Naive thymus-derived CD4-positive, alpha-beta T cell (primary cell): ENCODE results near the gene RAC3. TPM values are rescaled to one million over a fixed set of nuclear protein-coding genes. Genes with fewer than 3 reads are reported as not detected.

Experiments used
- ATAC-seq: fragments of 150-1000 bp; cut with Tn5 transposase; 2 replicates; pipeline ENCODE4 v1.10.0; 2021; ENCODE audit warnings: mild to moderate bottlenecking, moderate library complexity
- CTCF ChIA-PET: fragments of 350-600 bp; sonication (Branson Sonifier 250); formaldehyde crosslinking; loops from one replicate; lab custom pipeline; 2021; ENCODE audit warnings: antibody characterized with exemption; lab: Charles Lee
- POLR2A ChIA-PET: fragments of 350-600 bp; sonication (Branson Sonifier 250); formaldehyde crosslinking; loops from one replicate; lab custom pipeline; 2021; ENCODE audit warnings: antibody characterized with exemption, inconsistent platforms; lab: Charles Lee
- DNase-seq, 9 donors: peaks; one replicate each; pipeline versions ENCODE4 v3.0.0 to v3.0.0-alpha.2; 2020 to 2022; ENCODE audit warnings: mixed read lengths in 1 of 9
- H3K27ac ChIP-seq: one replicate; pipeline ENCODE4 v1.7.0; 2013; ENCODE audit warnings: mild to moderate bottlenecking, low read depth, low read length, moderate library complexity
- H3K27me3 ChIP-seq, 2 donors: one replicate each; pipeline ENCODE4 v1.7.0; 2013; ENCODE audit warnings: low read length in 2 of 2, mild to moderate bottlenecking in 2 of 2, moderate library complexity in 2 of 2; ENCODE audit not compliant: control insufficient read depth in 2 of 2, insufficient read depth in 2 of 2
- H3K36me3 ChIP-seq, 3 experiments: 1 replicate in 2 of 3; 2 replicates in 1 of 3; pipeline ENCODE4 v1.7.0; 2013; ENCODE audit warnings: low read length in 3 of 3, mild to moderate bottlenecking in 3 of 3, moderate library complexity in 1 of 3; ENCODE audit not compliant: insufficient read depth in 3 of 3, control insufficient read depth in 2 of 3
- H3K4me1 ChIP-seq, 2 donors: one replicate each; pipeline ENCODE4 v1.7.0; 2013; ENCODE audit warnings: low read length in 2 of 2, mild to moderate bottlenecking in 2 of 2, moderate library complexity in 1 of 2; ENCODE audit not compliant: control insufficient read depth in 2 of 2, insufficient read depth in 2 of 2
- H3K4me3 ChIP-seq: 2 replicates; pipeline ENCODE4 v1.7.0; 2013; ENCODE audit warnings: mild to moderate bottlenecking, low read length
- H3K9me3 ChIP-seq, 3 experiments: 1 replicate in 2 of 3; 2 replicates in 1 of 3; pipeline ENCODE4 v1.7.0; 2013; ENCODE audit warnings: low read length in 3 of 3; ENCODE audit not compliant: control insufficient read depth in 2 of 3
- H3K27ac Mint-ChIP-seq, 9 donors: one replicate each; pipeline ENCODE4 v1.8.0; 2020 to 2022; ENCODE audit warnings: mixed read lengths in 9 of 9, mild to moderate bottlenecking in 8 of 9, moderate library complexity in 5 of 9, inconsistent platforms in 2 of 9
- H3K27me3 Mint-ChIP-seq, 5 donors: one replicate each; pipeline ENCODE4 v1.8.0; 2021 to 2022; ENCODE audit warnings: mixed read lengths in 5 of 5, mild to moderate bottlenecking in 1 of 5
- H3K36me3 Mint-ChIP-seq, 5 donors: one replicate each; pipeline ENCODE4 v1.8.0; 2020 to 2022; ENCODE audit warnings: mixed read lengths in 5 of 5, mild to moderate bottlenecking in 3 of 5, inconsistent platforms in 1 of 5
- H3K4me1 Mint-ChIP-seq, 7 donors: one replicate each; pipeline ENCODE4 v1.8.0; 2020 to 2022; ENCODE audit warnings: mixed read lengths in 7 of 7, mild to moderate bottlenecking in 3 of 7, inconsistent platforms in 1 of 7
- H3K4me3 Mint-ChIP-seq, 10 donors: one replicate each; pipeline ENCODE4 v1.8.0; 2020 to 2022; ENCODE audit warnings: mild to moderate bottlenecking in 10 of 10, mixed read lengths in 10 of 10, moderate library complexity in 6 of 10, inconsistent platforms in 2 of 10
- H3K9me3 Mint-ChIP-seq, 11 donors: one replicate each; pipeline ENCODE4 v1.8.0; 2020 to 2022; ENCODE audit warnings: mixed read lengths in 11 of 11, mild to moderate bottlenecking in 4 of 11, inconsistent platforms in 1 of 11, moderate library complexity in 1 of 11
- intact Hi-C, 2 donors: fragments of 100-400 bp; cut with micrococcal nuclease; formaldehyde crosslinking; loops; one replicate each; pipeline ENCODE4 v1.15.1; 2023
- polyA plus RNA-seq, 2 donors: library from polyadenylated mRNA; unstranded; fragments of 300-500 nt; fragmentation: Illumina TruSeq; gene quantifications; one replicate each; pipeline ENCODE4 v1.2.3, GENCODE V29; 2021
- total RNA-seq, 6 experiments: library from RNA in 5 of 6; stranded (reverse) in 5 of 6; gene quantifications; 1 replicate in 5 of 6; 2 replicates in 1 of 6; pipeline ENCODE4 v1.2.3 and lab custom pipeline; 2021 to 2026

Gene RAC3
- total and polyA plus RNA-seq, 7 experiments from 2014 or later: 1.3 to 8.5 (median 2.1) TPM; not detected in 2

- no peaks in the 10 kb centered on the region for H3K9me3 ChIP-seq
- ChIA-PET POLR2A (interaction anchor here (5.8 kb wide), 1 partner anchor 122 kb away, joined by 29 read pairs; no protein-coding TSS in a partner anchor), CTCF (no interaction called here)
- ATAC-seq (peak; percentile 31), DNase-seq (peak in 3 of 9 donors; percentile 25 to 61 (median 32))
- peaks cover 0 to 2% (median 0%) of the 10 kb centered on the region in 11 donors for H3K9me3 Mint-ChIP-seq
- no peak overlapping the region for H3K27ac ChIP-seq
- peak overlapping the region in 1 of 9 donors; percentile 5 for H3K27ac Mint-ChIP-seq
- peaks cover 14 to 17% of the 10 kb centered on the region in 2 donors for H3K4me1 ChIP-seq
- no peak overlapping the region for H3K4me3 ChIP-seq
- no peaks in the 10 kb centered on the region for H3K27me3 ChIP-seq
- intact Hi-C loops: loop anchor here (2.0 to 10.0 kb wide), 5 partner anchors 63 to 423 kb away; partner anchors contain the start of genes ARL16 (in 1 of the 2), CYBC1 (in 1 of the 2), FASN (in 1 of the 2) and HGS (in 1 of the 2)
- H3K36me3 ChIP-seq: peaks cover 0 to 12% (median 0%) of the 10 kb centered on the region in 3 experiments
- H3K4me1 Mint-ChIP-seq: peaks cover 11 to 24% (median 15%) of the 10 kb centered on the region in 7 donors
- peak overlapping the region; percentile 13 to 74 (median 40) for H3K4me3 Mint-ChIP-seq
- H3K27me3 Mint-ChIP-seq: no peaks in the 10 kb centered on the region
- peaks cover 0 to 10% (median 6%) of the 10 kb centered on the region in 5 donors for H3K36me3 Mint-ChIP-seq
Measured at GRCh38 chr17:82031885-82032627, 578 bp downstream of the RAC3 start.

GRCh38 chr17:82033359-82034085 lies 2.0 kb downstream of the RAC3 start:
- Mint-ChIP-seq H3K27ac (no peak overlapping the region), H3K36me3 (peaks cover 0 to 11% (median 6%) of the 10 kb centered on the region in 5 donors), H3K4me1 (peaks cover 14 to 30% (median 19%) of the 10 kb centered on the region in 7 donors), H3K9me3 (peaks cover 0 to 2% (median 0%) of the 10 kb centered on the region in 11 donors), H3K4me3 (peak overlapping the region in 4 of 10 donors; percentile 29 to 74 (median 52)), H3K27me3 (no peaks in the 10 kb centered on the region)
- DNase-seq: no peak
- ATAC-seq: no peak
- ChIA-PET POLR2A (interaction anchor here (0.7 kb wide), 1 partner anchor 20 kb away, joined by 5 read pairs; no protein-coding TSS in a partner anchor), CTCF (no interaction called here)
- H3K4me1 ChIP-seq: peaks cover 14 to 17% of the 10 kb centered on the region in 2 donors
- H3K9me3 ChIP-seq: no peaks in the 10 kb centered on the region
- intact Hi-C loops: loop anchor here (10.0 kb wide), 4 partner anchors 61 to 421 kb away; partner anchors contain the start of genes ARL16 (in 1 of the 2), CYBC1 (in 1 of the 2), FASN (in 1 of the 2) and HGS (in 1 of the 2)
- no peak overlapping the region for H3K27ac ChIP-seq
- no peak overlapping the region for H3K4me3 ChIP-seq
- peaks cover 0 to 6% (median 0%) of the 10 kb centered on the region in 3 experiments for H3K36me3 ChIP-seq
- H3K27me3 ChIP-seq: no peaks in the 10 kb centered on the region

- H3K36me3 ChIP-seq: peaks cover 0 to 6% (median 0%) of the 10 kb centered on the region in 3 experiments
- ChIA-PET POLR2A (interaction anchor here (3.1 kb wide), 1 partner anchor 8 kb away, joined by 10 read pairs; no protein-coding TSS in a partner anchor), CTCF (interaction anchor here (0.6 to 1.3 kb wide), 3 partner anchors 22 to 123 kb away, joined by 3 to 4 read pairs (median 3); no protein-coding TSS in a partner anchor)
- H3K4me3 Mint-ChIP-seq: peak overlapping the region in 7 of 10 donors; percentile 33 to 94 (median 82)
- no peak overlapping the region for H3K4me3 ChIP-seq
- no peaks in the 10 kb centered on the region for H3K9me3 ChIP-seq
- H3K27me3 ChIP-seq: no peaks in the 10 kb centered on the region
- ATAC-seq (no peak), DNase-seq (no peak)
- H3K9me3 Mint-ChIP-seq: peaks cover 0 to 2% (median 0%) of the 10 kb centered on the region in 11 donors
- intact Hi-C loops: loop anchor here (5.0 to 10.0 kb wide), 5 partner anchors 60 to 420 kb away; partner anchors contain the start of genes ARL16 (in 1 of the 2), CYBC1 (in 1 of the 2), FASN (in 1 of the 2) and HGS (in 1 of the 2)
- H3K27ac ChIP-seq: no peak overlapping the region
- H3K27ac Mint-ChIP-seq: peak overlapping the region in 4 of 9 donors; percentile 50 to 86 (median 66)
- H3K4me1 ChIP-seq: peaks cover 14 to 16% of the 10 kb centered on the region in 2 donors
- H3K36me3 Mint-ChIP-seq: peaks cover 0 to 10% (median 6%) of the 10 kb centered on the region in 5 donors
- H3K27me3 Mint-ChIP-seq: no peaks in the 10 kb centered on the region
- H3K4me1 Mint-ChIP-seq: peaks cover 14 to 36% (median 24%) of the 10 kb centered on the region in 7 donors
Measured at GRCh38 chr17:82034371-82035011, 3.0 kb downstream of the RAC3 start.

- CTCF ChIA-PET: interaction anchor here (1.0 to 1.3 kb wide), 3 partner anchors 76 to 122 kb away, joined by 3 to 4 read pairs (median 4); no protein-coding TSS in a partner anchor
- intact Hi-C loops: loop anchor here (5.0 to 10.0 kb wide), 5 partner anchors 59 to 419 kb away; partner anchors contain the start of genes ARL16 (in 1 of the 2), CYBC1 (in 1 of the 2), FASN (in 1 of the 2) and HGS (in 1 of the 2)
- DNase-seq: no peak
- POLR2A ChIA-PET: interaction anchor here (1.5 to 3.1 kb wide), 3 partner anchors 9 to 71 kb away, joined by 3 to 10 read pairs (median 3); no protein-coding TSS in a partner anchor
- H3K27me3 ChIP-seq: no peaks in the 10 kb centered on the region
- peaks cover 7% of the 10 kb centered on the region in 2 donors for H3K4me1 ChIP-seq
- H3K9me3 ChIP-seq: no peaks in the 10 kb centered on the region
- H3K27ac ChIP-seq: no peak overlapping the region
- H3K4me3 Mint-ChIP-seq: peak overlapping the region; percentile 53 to 94 (median 82)
- peaks cover 0 to 6% (median 0%) of the 10 kb centered on the region in 3 experiments for H3K36me3 ChIP-seq
- ATAC-seq: no peak
- H3K9me3 Mint-ChIP-seq: peaks cover 0 to 1% (median 0%) of the 10 kb centered on the region in 11 donors
- peak overlapping the region in 8 of 9 donors; percentile 7 to 86 (median 58) for H3K27ac Mint-ChIP-seq
- peaks cover 14 to 31% (median 24%) of the 10 kb centered on the region in 7 donors for H3K4me1 Mint-ChIP-seq
- no peaks in the 10 kb centered on the region for H3K27me3 Mint-ChIP-seq
- H3K4me3 ChIP-seq: no peak overlapping the region
- peaks cover 0 to 7% (median 6%) of the 10 kb centered on the region in 5 donors for H3K36me3 Mint-ChIP-seq
Measured at GRCh38 chr17:82035488-82035887, 4.0 kb downstream of the RAC3 start.

GRCh38 chr17:82035956-82036633 lies 4.6 kb downstream of the RAC3 start:
- Mint-ChIP-seq H3K27ac (peak overlapping the region in 5 of 9 donors; percentile 33 to 82 (median 62)), H3K4me3 (peak overlapping the region; percentile 59 to 94 (median 86)), H3K27me3 (no peaks in the 10 kb centered on the region), H3K9me3 (no peaks in the 10 kb centered on the region), H3K4me1 (peaks cover 14 to 29% (median 24%) of the 10 kb centered on the region in 7 donors), H3K36me3 (peaks cover 0 to 7% (median 6%) of the 10 kb centered on the region in 5 donors)
- intact Hi-C loops: loop anchor here (5.0 to 10.0 kb wide), 5 partner anchors 59 to 419 kb away; partner anchors contain the start of genes ARL16 (in 1 of the 2), CYBC1 (in 1 of the 2), FASN (in 1 of the 2) and HGS (in 1 of the 2)
- DNase-seq (no peak), ATAC-seq (no peak)
- H3K4me1 ChIP-seq: peaks cover 7% of the 10 kb centered on the region in 2 donors
- peaks cover 0 to 6% (median 0%) of the 10 kb centered on the region in 3 experiments for H3K36me3 ChIP-seq
- H3K27ac ChIP-seq: peak overlapping the region; percentile 75
- H3K27me3 ChIP-seq: no peaks in the 10 kb centered on the region
- CTCF ChIA-PET: interaction anchor here (1.0 kb wide), 1 partner anchor 76 kb away, joined by 4 read pairs; no protein-coding TSS in a partner anchor
- peak overlapping the region; percentile 71 for H3K4me3 ChIP-seq
- POLR2A ChIA-PET: interaction anchor here (1.5 to 3.1 kb wide), 4 partner anchors 10 to 91 kb away, joined by 3 to 12 read pairs (median 6); no protein-coding TSS in a partner anchor
- no peaks in the 10 kb centered on the region for H3K9me3 ChIP-seq
